ENCODE results near the gene KIAA1586.

Gene KIAA1586

DNA sequence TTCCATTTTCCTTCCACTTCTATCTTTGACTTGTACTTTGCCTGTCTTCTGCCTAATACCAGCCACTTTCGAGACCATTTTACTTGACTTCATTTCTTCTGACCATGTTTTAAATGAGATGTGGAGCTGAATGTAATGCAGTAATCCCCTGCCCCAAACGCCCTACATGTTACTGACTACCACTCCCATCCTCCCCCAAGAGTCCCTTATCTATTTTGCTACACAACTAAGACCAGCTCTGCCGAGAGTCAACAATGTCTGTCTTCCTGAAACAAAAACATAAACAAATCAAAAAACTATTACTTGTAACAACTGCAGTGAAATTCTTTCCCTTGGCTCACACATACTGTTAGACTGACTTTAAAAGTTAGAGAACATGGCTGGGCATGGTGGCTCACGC is 27.1 kb upstream of the KIAA1586 start:
- Histone ChIP-seq H3K4me1 (ENCODE audit: control insufficient read depth, insufficient read depth, low read length) (no peaks in the 10 kb centered on the region), H3K9me3 (ENCODE audit: control insufficient read depth, low read length) (no peaks in the 10 kb centered on the region), H3K27me3 (ENCODE audit: control insufficient read depth, insufficient read depth, low read length, poor library complexity, severe bottlenecking) (no peaks in the 10 kb centered on the region), H3K27ac (ENCODE audit: insufficient read depth, low read depth, low read length, poor library complexity, severe bottlenecking) (no peak overlapping the region), H3K4me3 (ENCODE audit: insufficient read depth, low read depth, low read length) (no peak overlapping the region), H3K36me3 (ENCODE audit: control insufficient read depth, insufficient read depth, low read length) (no peaks in the 10 kb centered on the region)
- WGBS, 2 experiments, result 89 to 93% methylated on average over 4 of the region's 4 CpGs

DNA sequence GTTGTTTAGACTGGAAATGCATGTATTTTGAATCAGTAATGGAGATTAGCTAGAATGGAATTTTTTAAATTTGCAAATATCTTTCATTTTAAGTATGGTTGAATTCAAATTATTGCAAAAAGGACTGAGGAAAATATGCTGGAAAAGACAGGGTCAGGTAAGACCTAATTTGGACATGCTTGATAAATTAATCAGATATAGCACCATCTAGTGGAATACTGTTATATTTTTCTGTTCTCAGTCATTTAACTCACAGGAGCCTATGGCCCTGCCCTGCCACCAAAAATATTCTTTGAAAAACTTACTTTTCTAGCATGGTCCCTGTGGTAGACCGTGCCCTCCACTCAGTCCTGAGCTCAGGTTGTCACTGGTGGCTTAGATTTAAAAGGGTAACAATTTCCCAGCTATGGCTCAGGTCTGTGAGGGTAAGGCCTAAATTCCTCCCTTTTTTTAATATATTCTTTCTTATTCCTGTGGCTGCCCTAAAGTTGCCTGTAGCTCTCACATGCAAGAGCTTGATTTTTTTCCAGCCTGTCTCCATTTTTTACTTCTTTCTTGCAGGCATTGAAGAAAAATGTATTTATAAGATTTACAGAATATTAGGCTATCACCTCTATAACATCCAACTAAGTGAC is 25.3 kb upstream of the KIAA1586 start:
- WGBS, 2 experiments, result 33 to 45% methylated on average over 1 of the region's 1 CpG
- Histone ChIP-seq H3K4me3 (ENCODE audit: insufficient read depth, low read depth, low read length) (no peak overlapping the region), H3K36me3 (ENCODE audit: control insufficient read depth, insufficient read depth, low read length) (no peaks in the 10 kb centered on the region), H3K27ac (ENCODE audit: insufficient read depth, low read depth, low read length, poor library complexity, severe bottlenecking) (no peak overlapping the region), H3K9me3 (ENCODE audit: control insufficient read depth, low read length) (no peaks in the 10 kb centered on the region), H3K27me3 (ENCODE audit: control insufficient read depth, insufficient read depth, low read length, poor library complexity, severe bottlenecking) (no peaks in the 10 kb centered on the region), H3K4me1 (ENCODE audit: control insufficient read depth, insufficient read depth, low read length) (no peaks in the 10 kb centered on the region)

DNA sequence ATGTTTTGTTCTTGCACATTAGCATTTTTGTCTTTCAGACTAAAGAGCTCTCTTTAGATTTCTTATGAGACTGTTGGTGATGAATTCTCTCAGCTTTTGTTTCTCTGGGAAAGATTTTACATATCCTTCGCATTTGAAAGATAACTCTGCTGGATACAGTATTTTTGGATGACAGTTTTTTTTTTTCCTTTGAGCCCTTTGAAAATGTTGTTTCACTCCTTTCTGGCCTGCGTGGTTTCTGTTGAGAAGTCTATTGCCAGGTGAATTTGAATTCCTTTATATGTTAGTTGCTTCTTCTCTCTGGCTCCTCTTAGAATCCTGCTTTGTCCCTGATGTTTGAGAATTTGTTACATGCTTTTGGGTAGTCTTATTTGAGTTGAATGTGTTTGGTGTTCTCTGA is 22.2 kb upstream of the KIAA1586 start:
- Histone ChIP-seq H3K9me3 (ENCODE audit: control insufficient read depth, low read length) (no peaks in the 10 kb centered on the region), H3K27me3 (ENCODE audit: control insufficient read depth, insufficient read depth, low read length, poor library complexity, severe bottlenecking) (no peaks in the 10 kb centered on the region), H3K4me1 (ENCODE audit: control insufficient read depth, insufficient read depth, low read length) (no peaks in the 10 kb centered on the region), H3K36me3 (ENCODE audit: control insufficient read depth, insufficient read depth, low read length) (no peaks in the 10 kb centered on the region), H3K27ac (ENCODE audit: insufficient read depth, low read depth, low read length, poor library complexity, severe bottlenecking) (no peak overlapping the region), H3K4me3 (ENCODE audit: insufficient read depth, low read depth, low read length) (no peak overlapping the region)
- 45 to 50% methylated on average over 2 of the region's 2 CpGs for WGBS, 2 experiments

DNA sequence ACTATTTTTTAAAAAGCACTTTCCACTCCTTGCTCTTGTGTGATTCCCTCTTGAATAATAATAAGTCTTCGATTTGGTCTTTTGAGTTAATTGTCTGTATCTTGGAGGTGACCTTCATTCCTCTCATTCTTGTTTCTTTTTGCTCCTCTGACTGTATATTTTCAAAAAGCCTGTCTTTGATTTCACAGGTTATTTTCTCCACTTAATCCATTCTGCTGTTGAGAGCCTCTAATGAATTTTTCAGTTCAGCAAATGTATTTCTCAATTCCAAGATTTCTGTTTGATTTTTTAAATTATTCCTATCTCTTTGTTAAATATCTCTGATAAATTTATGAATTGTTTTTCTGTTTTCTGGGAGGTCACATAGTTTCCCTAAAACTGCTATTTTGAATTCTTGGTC is 21.7 kb upstream of the KIAA1586 start:
- no peak overlapping the region for H3K4me3 ChIP-seq (ENCODE audit: insufficient read depth, low read depth, low read length)
- WGBS, 2 experiments, result 57% methylated on average over 1 of the region's 1 CpG; no CpG with 5 or more reads in 1 of the 2 experiments
- no peaks in the 10 kb centered on the region for H3K4me1 ChIP-seq (ENCODE audit: control insufficient read depth, insufficient read depth, low read length)
- no peaks in the 10 kb centered on the region for H3K9me3 ChIP-seq (ENCODE audit: control insufficient read depth, low read length)
- H3K27ac ChIP-seq (ENCODE audit: insufficient read depth, low read depth, low read length, poor library complexity, severe bottlenecking), result no peak overlapping the region
- no peaks in the 10 kb centered on the region for H3K36me3 ChIP-seq (ENCODE audit: control insufficient read depth, insufficient read depth, low read length)
- H3K27me3 ChIP-seq (ENCODE audit: control insufficient read depth, insufficient read depth, low read length, poor library complexity, severe bottlenecking), result no peaks in the 10 kb centered on the region

DNA sequence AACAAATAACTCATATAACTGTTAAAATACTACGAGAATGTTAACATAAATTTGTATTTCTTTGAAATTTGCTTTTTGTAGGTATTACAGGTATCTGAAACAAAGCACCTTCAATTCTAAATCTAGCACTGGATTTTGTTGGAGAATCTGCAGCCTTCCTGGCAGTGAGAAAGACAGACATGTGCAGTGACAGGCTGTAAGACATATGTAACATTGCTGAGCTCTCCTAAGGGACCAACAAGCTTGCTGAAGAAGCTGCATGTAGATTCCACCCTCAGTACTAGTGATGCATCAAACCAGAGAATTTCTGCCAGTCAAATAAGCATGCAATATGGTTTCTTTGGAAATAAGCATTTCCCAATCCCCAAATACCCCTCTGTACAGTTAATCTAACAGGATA is 20.5 kb upstream of the KIAA1586 start:
- no peak overlapping the region for H3K4me3 ChIP-seq (ENCODE audit: insufficient read depth, low read depth, low read length)
- H3K27me3 ChIP-seq (ENCODE audit: control insufficient read depth, insufficient read depth, low read length, poor library complexity, severe bottlenecking), result no peaks in the 10 kb centered on the region
- no peaks in the 10 kb centered on the region for H3K9me3 ChIP-seq (ENCODE audit: control insufficient read depth, low read length)
- no CpG with 5 or more reads among the region's 1 CpG for WGBS, 2 experiments
- H3K27ac ChIP-seq (ENCODE audit: insufficient read depth, low read depth, low read length, poor library complexity, severe bottlenecking), result no peak overlapping the region
- no peaks in the 10 kb centered on the region for H3K36me3 ChIP-seq (ENCODE audit: control insufficient read depth, insufficient read depth, low read length)
- H3K4me1 ChIP-seq (ENCODE audit: control insufficient read depth, insufficient read depth, low read length), result no peaks in the 10 kb centered on the region

DNA sequence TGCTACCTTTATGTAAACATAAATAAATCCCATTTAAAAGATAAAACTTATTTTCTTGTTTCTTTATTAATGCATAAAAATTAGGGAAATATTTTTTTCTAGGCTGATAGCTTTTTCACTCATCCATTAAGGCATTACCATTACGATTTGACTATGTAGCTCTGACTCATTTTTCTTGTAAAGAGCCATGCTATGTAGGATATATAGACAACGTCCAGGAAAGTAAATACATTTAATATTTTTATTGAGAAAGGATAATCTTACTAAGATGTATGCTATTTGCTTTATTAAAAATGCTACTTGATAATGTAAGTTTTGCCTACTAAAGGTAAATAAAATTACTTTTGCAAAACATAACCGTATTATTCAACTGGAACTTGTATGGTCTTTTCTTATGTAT is 19.2 kb upstream of the KIAA1586 start:
- Histone ChIP-seq H3K36me3 (ENCODE audit: control insufficient read depth, insufficient read depth, low read length) (no peaks in the 10 kb centered on the region), H3K27me3 (ENCODE audit: control insufficient read depth, insufficient read depth, low read length, poor library complexity, severe bottlenecking) (no peaks in the 10 kb centered on the region), H3K27ac (ENCODE audit: insufficient read depth, low read depth, low read length, poor library complexity, severe bottlenecking) (no peak overlapping the region), H3K4me1 (ENCODE audit: control insufficient read depth, insufficient read depth, low read length) (no peaks in the 10 kb centered on the region), H3K4me3 (ENCODE audit: insufficient read depth, low read depth, low read length) (no peak overlapping the region), H3K9me3 (ENCODE audit: control insufficient read depth, low read length) (no peaks in the 10 kb centered on the region)
- 100% methylated on average over 2 of the region's 3 CpGs; no CpG with 5 or more reads in 1 of the 2 experiments for WGBS, 2 experiments

DNA sequence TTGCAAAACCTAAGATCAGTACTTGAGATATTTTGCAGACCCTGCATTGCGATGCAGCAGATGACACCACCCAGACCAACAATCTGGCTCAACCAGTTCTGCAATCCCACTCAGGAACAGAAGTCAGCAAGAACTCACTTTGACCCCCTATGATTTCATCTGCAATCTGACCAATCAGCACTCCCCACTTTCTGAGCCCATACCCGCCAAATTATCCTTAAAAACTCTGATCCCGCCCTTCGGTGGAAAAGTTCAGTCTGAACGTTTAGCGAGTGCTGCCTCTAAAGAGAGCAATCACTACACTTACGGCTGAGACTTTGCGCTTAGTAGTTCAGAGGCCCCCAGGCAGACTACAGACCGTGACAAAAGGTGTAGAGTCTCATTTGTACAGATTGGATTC is 17.3 kb upstream of the KIAA1586 start:
- Histone ChIP-seq H3K27me3 (ENCODE audit: control insufficient read depth, insufficient read depth, low read length, poor library complexity, severe bottlenecking) (no peaks in the 10 kb centered on the region), H3K4me1 (ENCODE audit: control insufficient read depth, insufficient read depth, low read length) (no peaks in the 10 kb centered on the region), H3K4me3 (ENCODE audit: insufficient read depth, low read depth, low read length) (no peak overlapping the region), H3K27ac (ENCODE audit: insufficient read depth, low read depth, low read length, poor library complexity, severe bottlenecking) (no peak overlapping the region), H3K36me3 (ENCODE audit: control insufficient read depth, insufficient read depth, low read length) (no peaks in the 10 kb centered on the region), H3K9me3 (ENCODE audit: control insufficient read depth, low read length) (no peaks in the 10 kb centered on the region)
- 92 to 95% methylated on average over 9 of the region's 9 CpGs for WGBS, 2 experiments

DNA sequence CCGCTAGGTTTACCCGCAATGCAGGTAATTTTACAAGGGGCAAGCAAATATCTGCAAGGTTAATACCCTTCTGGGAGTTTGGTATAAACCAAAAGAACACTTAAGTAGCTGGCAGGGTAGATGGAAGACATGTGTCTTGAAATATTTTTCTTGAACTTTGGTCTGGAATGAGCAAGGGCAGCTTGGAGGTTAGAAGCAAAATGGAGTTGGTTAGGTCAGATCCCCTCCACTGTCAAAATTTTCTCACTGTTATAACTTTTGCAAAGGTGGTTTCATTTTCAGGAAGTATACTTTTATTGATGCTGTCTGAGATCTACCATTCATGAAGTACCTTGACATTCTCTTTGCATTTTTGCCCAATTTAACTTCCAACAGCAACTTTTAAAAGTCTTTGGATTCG is 13.3 kb upstream of the KIAA1586 start:
- no peaks in the 10 kb centered on the region for H3K4me1 ChIP-seq (ENCODE audit: control insufficient read depth, insufficient read depth, low read length)
- WGBS, 2 experiments, result 92 to 95% methylated on average over 3 of the region's 3 CpGs

DNA sequence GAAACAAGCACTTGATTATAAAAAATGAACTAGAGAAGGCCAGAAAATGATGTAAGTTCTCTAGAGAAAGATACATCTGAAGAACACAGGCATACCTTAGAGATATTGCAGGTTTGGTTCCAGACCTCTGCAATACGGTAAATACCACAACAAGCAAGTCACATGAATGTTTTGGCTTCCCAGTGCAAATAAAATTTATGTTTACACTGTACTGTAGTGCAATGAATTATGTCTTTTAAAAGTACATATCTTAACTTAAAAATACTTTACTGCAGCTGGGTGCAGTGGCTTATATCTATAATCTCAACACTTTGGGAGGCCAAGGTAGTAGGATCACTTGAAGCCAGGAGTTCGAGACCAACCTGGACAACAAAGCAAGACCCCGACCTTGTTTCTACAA is 10.9 kb upstream of the KIAA1586 start:
- Histone ChIP-seq H3K27ac (ENCODE audit: insufficient read depth, low read depth, low read length, poor library complexity, severe bottlenecking) (no peak overlapping the region), H3K27me3 (ENCODE audit: control insufficient read depth, insufficient read depth, low read length, poor library complexity, severe bottlenecking) (no peaks in the 10 kb centered on the region), H3K4me1 (ENCODE audit: control insufficient read depth, insufficient read depth, low read length) (no peaks in the 10 kb centered on the region), H3K4me3 (ENCODE audit: insufficient read depth, low read depth, low read length) (no peak overlapping the region), H3K36me3 (ENCODE audit: control insufficient read depth, insufficient read depth, low read length) (no peaks in the 10 kb centered on the region), H3K9me3 (ENCODE audit: control insufficient read depth, low read length) (no peaks in the 10 kb centered on the region)
- 33 to 36% methylated on average over 3 of the region's 3 CpGs for WGBS, 2 experiments

More for the DNA sequence above, 13.3 kb upstream of the KIAA1586 start:
- Histone ChIP-seq H3K27ac (ENCODE audit: insufficient read depth, low read depth, low read length, poor library complexity, severe bottlenecking) (no peak overlapping the region), H3K4me3 (ENCODE audit: insufficient read depth, low read depth, low read length) (no peak overlapping the region), H3K27me3 (ENCODE audit: control insufficient read depth, insufficient read depth, low read length, poor library complexity, severe bottlenecking) (no peaks in the 10 kb centered on the region), H3K9me3 (ENCODE audit: control insufficient read depth, low read length) (no peaks in the 10 kb centered on the region), H3K36me3 (ENCODE audit: control insufficient read depth, insufficient read depth, low read length) (no peaks in the 10 kb centered on the region)

DNA sequence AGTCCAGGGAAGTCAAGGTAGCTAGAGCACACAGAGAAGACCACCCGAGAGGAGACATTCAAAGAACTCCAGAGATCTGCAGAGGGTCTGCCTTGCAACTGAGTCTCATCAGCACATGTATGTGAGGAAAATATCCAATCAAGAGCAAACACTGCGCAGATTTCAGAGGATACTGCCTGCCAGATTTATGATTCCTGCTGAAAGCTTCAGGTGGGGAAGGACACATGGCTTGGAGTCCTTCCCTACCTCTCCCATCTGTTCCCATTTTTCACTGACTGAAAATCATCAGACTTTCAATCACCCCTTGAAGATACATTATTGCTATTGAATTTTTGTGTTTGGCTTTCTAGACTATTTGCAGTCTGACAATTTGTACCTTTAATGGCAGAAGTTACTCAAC is 7.6 kb upstream of the KIAA1586 start:
- Histone ChIP-seq H3K4me1 (ENCODE audit: control insufficient read depth, insufficient read depth, low read length) (no peaks in the 10 kb centered on the region), H3K36me3 (ENCODE audit: control insufficient read depth, insufficient read depth, low read length) (no peaks in the 10 kb centered on the region), H3K9me3 (ENCODE audit: control insufficient read depth, low read length) (no peaks in the 10 kb centered on the region), H3K27me3 (ENCODE audit: control insufficient read depth, insufficient read depth, low read length, poor library complexity, severe bottlenecking) (no peaks in the 10 kb centered on the region), H3K4me3 (ENCODE audit: insufficient read depth, low read depth, low read length) (no peak overlapping the region), H3K27ac (ENCODE audit: insufficient read depth, low read depth, low read length, poor library complexity, severe bottlenecking) (no peak overlapping the region)
- 86 to 93% methylated on average over 2 of the region's 2 CpGs for WGBS, 2 experiments

DNA sequence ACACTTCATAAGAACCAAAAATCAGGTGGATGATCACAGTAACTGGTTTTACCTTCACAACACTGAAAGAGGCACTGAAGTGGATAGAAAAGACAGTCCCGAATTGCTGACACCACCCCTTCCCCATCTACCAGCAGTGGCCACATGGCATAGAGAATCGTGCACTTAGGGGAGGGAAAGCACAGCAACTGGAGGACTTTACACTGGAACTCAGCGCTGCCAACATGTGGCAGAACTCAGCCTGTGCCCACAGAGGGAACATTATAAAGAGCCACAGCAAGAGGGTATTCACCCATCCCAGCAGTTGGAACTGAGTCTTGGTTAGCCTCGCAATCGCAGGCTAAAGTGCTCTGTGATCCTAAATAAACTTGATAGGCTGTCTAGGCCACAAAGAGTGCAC is 6.5 kb upstream of the KIAA1586 start:
- WGBS, 2 experiments, result 78 to 84% methylated on average over 5 of the region's 5 CpGs

More for the DNA sequence above, 6.5 kb upstream of the KIAA1586 start:
- Histone ChIP-seq H3K27ac (ENCODE audit: insufficient read depth, low read depth, low read length, poor library complexity, severe bottlenecking) (no peak overlapping the region), H3K4me1 (ENCODE audit: control insufficient read depth, insufficient read depth, low read length) (no peaks in the 10 kb centered on the region), H3K4me3 (ENCODE audit: insufficient read depth, low read depth, low read length) (no peak overlapping the region), H3K27me3 (ENCODE audit: control insufficient read depth, insufficient read depth, low read length, poor library complexity, severe bottlenecking) (no peaks in the 10 kb centered on the region), H3K9me3 (ENCODE audit: control insufficient read depth, low read length) (no peaks in the 10 kb centered on the region), H3K36me3 (ENCODE audit: control insufficient read depth, insufficient read depth, low read length) (no peaks in the 10 kb centered on the region)
